ENCODE data around the gene PTPRB. TPM values are rescaled to one million over a fixed set of nuclear protein-coding genes. Genes with fewer than 3 reads are reported as not detected.

PTPRB gene
- total RNA-seq, 1 experiment from 2014 or later = 0.17 TPM

GRCh38 chr12:70513426-70513825 lies 123.8 kb downstream of the PTPRB start:
- H3K79me2 ChIP-seq (ENCODE audit: insufficient read depth, low read length) = no peaks in the 10 kb centered on the region
- ChIA-PET RAD21 (ENCODE audit: low non-redundant PET in 1 of 2, low total read pairs in 2 of 2, uncharacterized antibody in 2 of 2, unreplicated experiment in 2 of 2) (no interaction called here), CTCF (no interaction called here), POLR2A (no interaction called here)
- H3K9me2 ChIP-seq (ENCODE audit: insufficient read depth) = no peaks in the 10 kb centered on the region
- intact Hi-C loops (cut with micrococcal nuclease) = no loop called here
- ATAC-seq (no peak), DNase-seq (ENCODE audit: low read depth, low spot score) (no peak)
- no peaks in the 10 kb centered on the region for H3K9me3 ChIP-seq (ENCODE audit: control insufficient read depth in 1 of 2, insufficient read depth in 1 of 2, low read depth in 1 of 2, low read length in 2 of 2)
- H3K4me1 ChIP-seq (ENCODE audit: control insufficient read depth in 1 of 2, insufficient read depth in 2 of 2, low read length in 2 of 2) = no peaks in the 10 kb centered on the region
- H3K4me2 ChIP-seq (ENCODE audit: low read length) = no peak overlapping the region
- no peak overlapping the region for H3K4me3 ChIP-seq (replicated peaks in 1 of 2; ENCODE audit: low read depth in 1 of 2, low read length in 2 of 2)
- H4K20me1 ChIP-seq (ENCODE audit: insufficient read depth) = no peaks in the 10 kb centered on the region
- H3K36me3 ChIP-seq (ENCODE audit: control insufficient read depth in 1 of 2, insufficient read depth in 2 of 2, low read length in 2 of 2) = no peaks in the 10 kb centered on the region
- H3K27me3 ChIP-seq (ENCODE audit: insufficient read depth, low read length) = no peaks in the 10 kb centered on the region
- no peak overlapping the region for H3K27ac ChIP-seq (ENCODE audit: low read depth, low read length)
- BruUV-seq (replicated peaks) = no TSS peak
- no peak overlapping the region for H2AFZ ChIP-seq (ENCODE audit: low read depth, low read length, poor library complexity, severe bottlenecking)
- TF ChIP-seq ZNF274 (IDR thresholded peaks at IDR 0.05; ENCODE audit: low read depth, low read length) (no peak), RAD21 (IDR thresholded peaks at IDR 0.05; ENCODE audit: low read depth) (no peak), SIN3A (IDR thresholded peaks at IDR 0.05; ENCODE audit: low read depth) (no peak), ATF3 (IDR thresholded peaks at IDR 0.05) (no peak), SP1 (IDR thresholded peaks at IDR 0.05; ENCODE audit: low read depth) (no peak), EZH2phosphoT487 (IDR thresholded peaks at IDR 0.05; ENCODE audit: borderline replicate concordance) (no peak)
- TF ChIP-seq, protein P1, sequence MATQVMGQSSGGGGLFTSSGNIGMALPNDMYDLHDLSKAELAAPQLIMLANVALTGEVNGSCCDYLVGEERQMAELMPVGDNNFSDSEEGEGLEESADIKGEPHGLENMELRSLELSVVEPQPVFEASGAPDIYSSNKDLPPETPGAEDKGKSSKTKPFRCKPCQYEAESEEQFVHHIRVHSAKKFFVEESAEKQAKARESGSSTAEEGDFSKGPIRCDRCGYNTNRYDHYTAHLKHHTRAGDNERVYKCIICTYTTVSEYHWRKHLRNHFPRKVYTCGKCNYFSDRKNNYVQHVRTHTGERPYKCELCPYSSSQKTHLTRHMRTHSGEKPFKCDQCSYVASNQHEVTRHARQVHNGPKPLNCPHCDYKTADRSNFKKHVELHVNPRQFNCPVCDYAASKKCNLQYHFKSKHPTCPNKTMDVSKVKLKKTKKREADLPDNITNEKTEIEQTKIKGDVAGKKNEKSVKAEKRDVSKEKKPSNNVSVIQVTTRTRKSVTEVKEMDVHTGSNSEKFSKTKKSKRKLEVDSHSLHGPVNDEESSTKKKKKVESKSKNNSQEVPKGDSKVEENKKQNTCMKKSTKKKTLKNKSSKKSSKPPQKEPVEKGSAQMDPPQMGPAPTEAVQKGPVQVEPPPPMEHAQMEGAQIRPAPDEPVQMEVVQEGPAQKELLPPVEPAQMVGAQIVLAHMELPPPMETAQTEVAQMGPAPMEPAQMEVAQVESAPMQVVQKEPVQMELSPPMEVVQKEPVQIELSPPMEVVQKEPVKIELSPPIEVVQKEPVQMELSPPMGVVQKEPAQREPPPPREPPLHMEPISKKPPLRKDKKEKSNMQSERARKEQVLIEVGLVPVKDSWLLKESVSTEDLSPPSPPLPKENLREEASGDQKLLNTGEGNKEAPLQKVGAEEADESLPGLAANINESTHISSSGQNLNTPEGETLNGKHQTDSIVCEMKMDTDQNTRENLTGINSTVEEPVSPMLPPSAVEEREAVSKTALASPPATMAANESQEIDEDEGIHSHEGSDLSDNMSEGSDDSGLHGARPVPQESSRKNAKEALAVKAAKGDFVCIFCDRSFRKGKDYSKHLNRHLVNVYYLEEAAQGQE (IDR thresholded peaks at IDR 0.05; ENCODE audit: low read depth) = no peak
- no peak overlapping the region for H3K9ac ChIP-seq (ENCODE audit: low read length)
